K562 (cell line): Measurements from ENCODE around the gene TNPO2. TPM values are rescaled to one million over a fixed set of nuclear protein-coding genes. Genes with fewer than 3 reads are reported as not detected.
A peak's percentile ranks its signal among the peaks of the same experiment; 100 is the strongest.

Experiments used
- BACH1 ChIP-seq: fragments of 200-800 bp; sonication (Bioruptor generic); IDR thresholded peaks from 2 replicates; pipeline ENCODE4 v1.6.1; 2016; ENCODE audit warnings: missing genetic modification characterization, missing compliant biosample characterization
- BCOR ChIP-seq: fragments of 450-650 bp; IDR thresholded peaks from 2 replicates; pipeline ENCODE4 v1.6.1; 2016
- CBX5 ChIP-seq: IDR thresholded peaks from 2 replicates; pipeline ENCODE4 v1.6.1; 2014; ENCODE audit warnings: low read depth, borderline replicate concordance
- CSDE1 ChIP-seq, 2 experiments: fragments of 450-650 bp; IDR thresholded peaks; 2 replicates each; pipeline ENCODE4 v1.6.1; 2016; ENCODE audit warnings: mild to moderate bottlenecking in 1 of 2
- HMG20A ChIP-seq: fragments of 450-650 bp; formaldehyde crosslinking; conservative IDR thresholded peaks from 2 replicates; pipeline ENCODE4 v1.4.0; 2020; ENCODE audit warnings: mild to moderate bottlenecking, mixed read lengths
- HNRNPH1 ChIP-seq: fragments of 200-400 bp; formaldehyde crosslinking; optimal IDR thresholded peaks from 2 replicates; pipeline ENCODE3; 2017; ENCODE audit warnings: low read depth, mild to moderate bottlenecking, low read length, moderate library complexity
- MAFK ChIP-seq: IDR thresholded peaks from 2 replicates; pipeline ENCODE4 v1.6.1; 2011; ENCODE audit warnings: low read length, improper control_type of control experiment
- MGA ChIP-seq: fragments of 450-650 bp; IDR thresholded peaks from 2 replicates; pipeline ENCODE4 v1.6.1; 2016; ENCODE audit warnings: mild to moderate bottlenecking, moderate library complexity
- NCOA1 ChIP-seq: fragments of 450-650 bp; IDR thresholded peaks from 2 replicates; pipeline ENCODE4 v1.6.1; 2016; ENCODE audit warnings: low read depth
- PCBP2 ChIP-seq: fragments of 200-400 bp; formaldehyde crosslinking; IDR thresholded peaks from 2 replicates; pipeline ENCODE4 v1.6.1; 2018; ENCODE audit warnings: low read length, low read depth, mild to moderate bottlenecking, moderate library complexity; ENCODE audit not compliant: poor library complexity, severe bottlenecking
- PTBP1 ChIP-seq: fragments of 200-400 bp; formaldehyde crosslinking; IDR thresholded peaks from 2 replicates; pipeline ENCODE4 v1.6.1; 2017; ENCODE audit warnings: low read depth, low read length
- PTRF ChIP-seq: fragments of 450-650 bp; IDR thresholded peaks from 2 replicates; pipeline ENCODE4 v1.6.1; 2016; ENCODE audit warnings: mild to moderate bottlenecking, missing genetic modification characterization, missing compliant biosample characterization
- SMC3 ChIP-seq: conservative IDR thresholded peaks from 2 replicates; pipeline ENCODE4 v1.6.1; 2011; ENCODE audit warnings: low read depth, low read length, improper control_type of control experiment; ENCODE audit not compliant: insufficient read depth
- ZNF165 ChIP-seq: fragments of 250-450 bp; sonication (Bioruptor Pico); IDR thresholded peaks from 2 replicates; pipeline ENCODE4 v1.4.0; 2020; ENCODE audit warnings: borderline replicate concordance
- ZNF431 ChIP-seq: sonication (generic); formaldehyde crosslinking; IDR thresholded peaks from 2 replicates; pipeline ENCODE4 v1.8.0; 2022; ENCODE audit warnings: mild to moderate bottlenecking, missing genetic modification reagents
- ZNF507 ChIP-seq: conservative IDR thresholded peaks from 2 replicates; pipeline ENCODE4 v1.6.1; 2017; ENCODE audit warnings: missing genetic modification characterization, missing compliant biosample characterization
- ZNF695 ChIP-seq: fragments of 450-650 bp; formaldehyde crosslinking; IDR thresholded peaks from 2 replicates; pipeline ENCODE4 v1.4.0; 2020; ENCODE audit warnings: mild to moderate bottlenecking, moderate library complexity
- polyA plus RNA-seq, 8 experiments: library from polyadenylated mRNA; depleted of rRNA in 4 of 8; stranded (reverse) in 5 of 8; unstranded in 3 of 8; fragments of >200 nt; fragmentation: Nextera tagmentation in 2 of 8; fragmentation: Illumina TruSeq in 1 of 8; extraction: Ambion mirVana in 2 of 8; extraction: Trizol in 1 of 8; gene quantifications; 2 replicates each; pipeline versions ENCODE4 v1.2.1 to v1.2.3, GENCODE V29; 2011 to 2014; ENCODE audit warnings: inconsistent platforms in 1 of 8, missing spikeins in 1 of 8
- total RNA-seq, 7 experiments: library from RNA; depleted of rRNA in 6 of 7; stranded (reverse); fragments of >200 nt in 6 of 7; fragmentation: Illumina TruSeq in 2 of 7; extraction: Trizol in 2 of 7; gene quantifications; 2 replicates each; pipeline versions ENCODE4 v1.2.1 to v1.2.3, GENCODE V29; 2011 to 2021; ENCODE audit warnings: low replicate concordance in 1 of 7
- TF ChIP-seq, protein P1 (sequence below): fragments of 450-650 bp; IDR thresholded peaks from 2 replicates; pipeline ENCODE4 v1.6.1; 2016; ENCODE audit warnings: low read depth, mild to moderate bottlenecking, moderate library complexity

The TNPO2 gene
- total and polyA plus RNA-seq, 9 of the 15 experiments (the other 6 are each of a cell fraction or from before 2014, with no cell fraction given): 6.0 to 126 (median 53.8) TPM

GRCh38 chr19:12736995-12737834 lies 13.5 kb upstream of the TNPO2 start, which contains the start of gene GET3 (continued):
- no peak for TF ChIP-seq ZNF695 (CRISPR knock-in tag)
- TF ChIP-seq CBX5: no peak
- no peak; the same call in 1 of the 2 replicates for TF ChIP-seq NCOA1
- TF ChIP-seq ZNF165: no peak
- TF ChIP-seq PTRF (tag): no peak
- TF ChIP-seq CSDE1 (IDR thresholded peaks at IDR 0.05): 0 out of 4 replicates have a peak, but pooled peaks of 1 of the 2 experiments have one; percentile 40
- no peak for TF ChIP-seq ZNF507 (tag)
- no peak for TF ChIP-seq PTBP1
- no peak; the same call in 1 of the 2 replicates for TF ChIP-seq MGA
- TF ChIP-seq BCOR: no peak
- no peak for TF ChIP-seq HMG20A (CRISPR knock-in tag)
- TF ChIP-seq ZNF431 (CRISPR knock-in tag): no peak
- TF ChIP-seq, protein P1, sequence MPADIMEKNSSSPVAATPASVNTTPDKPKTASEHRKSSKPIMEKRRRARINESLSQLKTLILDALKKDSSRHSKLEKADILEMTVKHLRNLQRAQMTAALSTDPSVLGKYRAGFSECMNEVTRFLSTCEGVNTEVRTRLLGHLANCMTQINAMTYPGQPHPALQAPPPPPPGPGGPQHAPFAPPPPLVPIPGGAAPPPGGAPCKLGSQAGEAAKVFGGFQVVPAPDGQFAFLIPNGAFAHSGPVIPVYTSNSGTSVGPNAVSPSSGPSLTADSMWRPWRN: no peak
- TF ChIP-seq BACH1 (tag): no peak
- no peak for TF ChIP-seq MAFK
- no peak for TF ChIP-seq HNRNPH1
- no peak for TF ChIP-seq PCBP2
- TF ChIP-seq SMC3: no peak
